Liver (tissue), 3 donors: Measurements from ENCODE around the gene BTLA.

Experiments used
- ATF3 ChIP-seq: IDR thresholded peaks from 2 replicates; pipeline ENCODE4 v1.6.1; 2016; ENCODE audit warnings: antibody characterized with exemption
- CTCF ChIP-seq: fragments of 150-350 bp; IDR thresholded peaks from 2 replicates; pipeline ENCODE4 v1.5.1; 2017; ENCODE audit warnings: improper control_type of control experiment, low read depth, low read length; ENCODE audit not compliant: missing input control
- EGR1 ChIP-seq, 2 donors: IDR thresholded peaks; 2 replicates each; pipeline ENCODE4 v1.6.1; 2016 to 2018; ENCODE audit warnings: antibody characterized with exemption in 2 of 2, low read depth in 2 of 2
- GABPA ChIP-seq, 2 donors: IDR thresholded peaks in 1 of 2; conservative IDR thresholded peaks in 1 of 2; 2 replicates each; pipeline ENCODE4 v1.6.1; 2016; ENCODE audit warnings: antibody characterized with exemption in 2 of 2, mild to moderate bottlenecking in 1 of 2, moderate library complexity in 1 of 2
- HNF4G ChIP-seq: IDR thresholded peaks from 2 replicates; pipeline ENCODE4 v1.6.1; 2016; ENCODE audit warnings: antibody characterized with exemption
- JUND ChIP-seq, 2 donors: IDR thresholded peaks; 2 replicates each; pipeline ENCODE4 v1.6.1; 2016; ENCODE audit warnings: antibody characterized with exemption in 2 of 2
- MAX ChIP-seq: IDR thresholded peaks from 2 replicates; pipeline ENCODE4 v1.6.1; 2016; ENCODE audit warnings: antibody characterized with exemption
- RXRA ChIP-seq, 2 donors: IDR thresholded peaks; 2 replicates each; pipeline ENCODE4 v1.6.1; 2017 to 2018; ENCODE audit warnings: antibody characterized with exemption in 2 of 2, mild to moderate bottlenecking in 1 of 2
- TAF1 ChIP-seq: conservative IDR thresholded peaks from 2 replicates; pipeline ENCODE4 v1.6.1; 2016; ENCODE audit warnings: antibody characterized with exemption, mild to moderate bottlenecking
- ZBTB33 ChIP-seq: IDR thresholded peaks from 2 replicates; pipeline ENCODE4 v1.6.1; 2016; ENCODE audit warnings: antibody characterized with exemption
- TF ChIP-seq, protein P1 (sequence below): IDR thresholded peaks from 2 replicates; pipeline ENCODE4 v1.6.1; 2016; ENCODE audit warnings: antibody characterized with exemption, mild to moderate bottlenecking
- donor health status: healthy.
- donor health status: healthy.

DNA sequence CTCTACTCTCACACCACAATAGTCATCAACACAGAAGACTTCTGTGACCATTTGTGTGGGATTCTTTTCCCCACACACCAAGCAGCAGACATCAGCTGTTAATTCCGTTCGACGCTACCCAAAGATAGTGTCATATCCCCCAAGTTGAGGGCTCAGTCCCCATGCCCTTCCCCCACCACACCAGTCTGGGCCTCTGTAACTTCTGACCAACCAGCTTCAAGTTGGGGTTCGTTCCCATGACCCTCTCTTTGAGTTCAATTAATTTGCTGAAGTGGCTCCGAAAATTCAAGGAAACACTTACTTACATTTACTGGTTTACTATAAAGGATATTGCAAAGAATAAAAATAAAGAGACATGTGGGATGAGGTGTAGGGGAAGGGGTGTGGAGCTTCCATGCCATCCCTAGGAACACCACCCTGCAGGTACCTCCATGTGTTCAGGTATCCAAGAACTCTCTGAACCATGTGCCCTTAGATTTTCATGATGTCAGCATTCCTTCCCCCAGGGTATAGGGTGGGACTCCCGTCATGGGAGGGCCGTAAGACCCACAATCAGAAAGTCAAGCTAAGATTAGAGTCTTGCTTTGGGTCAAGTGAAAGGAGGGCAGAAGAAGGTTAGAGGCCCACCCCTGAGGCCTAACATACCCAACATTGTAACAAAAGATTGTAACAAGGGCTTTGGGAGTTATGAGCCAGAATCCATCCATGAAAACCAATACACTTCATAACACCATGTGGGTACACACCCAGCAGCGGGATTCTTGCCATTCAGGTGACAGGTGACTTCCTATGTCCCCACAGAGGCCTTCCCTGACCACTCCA is 82.7 kb downstream of the BTLA start:
- TF ChIP-seq, protein P1, sequence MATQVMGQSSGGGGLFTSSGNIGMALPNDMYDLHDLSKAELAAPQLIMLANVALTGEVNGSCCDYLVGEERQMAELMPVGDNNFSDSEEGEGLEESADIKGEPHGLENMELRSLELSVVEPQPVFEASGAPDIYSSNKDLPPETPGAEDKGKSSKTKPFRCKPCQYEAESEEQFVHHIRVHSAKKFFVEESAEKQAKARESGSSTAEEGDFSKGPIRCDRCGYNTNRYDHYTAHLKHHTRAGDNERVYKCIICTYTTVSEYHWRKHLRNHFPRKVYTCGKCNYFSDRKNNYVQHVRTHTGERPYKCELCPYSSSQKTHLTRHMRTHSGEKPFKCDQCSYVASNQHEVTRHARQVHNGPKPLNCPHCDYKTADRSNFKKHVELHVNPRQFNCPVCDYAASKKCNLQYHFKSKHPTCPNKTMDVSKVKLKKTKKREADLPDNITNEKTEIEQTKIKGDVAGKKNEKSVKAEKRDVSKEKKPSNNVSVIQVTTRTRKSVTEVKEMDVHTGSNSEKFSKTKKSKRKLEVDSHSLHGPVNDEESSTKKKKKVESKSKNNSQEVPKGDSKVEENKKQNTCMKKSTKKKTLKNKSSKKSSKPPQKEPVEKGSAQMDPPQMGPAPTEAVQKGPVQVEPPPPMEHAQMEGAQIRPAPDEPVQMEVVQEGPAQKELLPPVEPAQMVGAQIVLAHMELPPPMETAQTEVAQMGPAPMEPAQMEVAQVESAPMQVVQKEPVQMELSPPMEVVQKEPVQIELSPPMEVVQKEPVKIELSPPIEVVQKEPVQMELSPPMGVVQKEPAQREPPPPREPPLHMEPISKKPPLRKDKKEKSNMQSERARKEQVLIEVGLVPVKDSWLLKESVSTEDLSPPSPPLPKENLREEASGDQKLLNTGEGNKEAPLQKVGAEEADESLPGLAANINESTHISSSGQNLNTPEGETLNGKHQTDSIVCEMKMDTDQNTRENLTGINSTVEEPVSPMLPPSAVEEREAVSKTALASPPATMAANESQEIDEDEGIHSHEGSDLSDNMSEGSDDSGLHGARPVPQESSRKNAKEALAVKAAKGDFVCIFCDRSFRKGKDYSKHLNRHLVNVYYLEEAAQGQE: no peak
- TF ChIP-seq EGR1 (IDR thresholded peaks at IDR 0.05; ENCODE audit: low read depth in 2 of 2) (no peak), CTCF (no peak), RXRA (IDR thresholded peaks at IDR 0.05) (no peak), JUND (IDR thresholded peaks at IDR 0.05) (no peak), TAF1 (no peak), GABPA (IDR thresholded peaks at IDR 0.05 in 1 of 2, conservative IDR thresholded peaks at IDR 0.05 in 1 of 2) (no peak), ATF3 (no peak), ZBTB33 (no peak), MAX (no peak), HNF4G (no peak)
